GM13976 (cell line): ENCODE data around the gene FSD1.

ENCODE experiments used
- DNase-seq: peaks from one replicate; pipeline ENCODE4 v3.0.0; 2012; ENCODE audit warnings: low spot score
- in situ Hi-C: fragments of 300-500 bp; cut with MboI; formaldehyde crosslinking; loops from one replicate; pipeline ENCODE4 v1.12.0; 2022; ENCODE audit warnings: low sequenced_read_pairs, mixed read lengths, inconsistent platforms; ENCODE audit not compliant: unreplicated experiment
- TF ChIP-seq, protein P1 (sequence below): IDR thresholded peaks from 2 replicates; pipeline ENCODE4 v1.5.1; 2012; ENCODE audit warnings: borderline replicate concordance, mild to moderate bottlenecking; ENCODE audit not compliant: insufficient read depth; ENCODE audit errors: extremely low read depth, missing control alignments, control extremely low read depth

FSD1 gene

DNA sequence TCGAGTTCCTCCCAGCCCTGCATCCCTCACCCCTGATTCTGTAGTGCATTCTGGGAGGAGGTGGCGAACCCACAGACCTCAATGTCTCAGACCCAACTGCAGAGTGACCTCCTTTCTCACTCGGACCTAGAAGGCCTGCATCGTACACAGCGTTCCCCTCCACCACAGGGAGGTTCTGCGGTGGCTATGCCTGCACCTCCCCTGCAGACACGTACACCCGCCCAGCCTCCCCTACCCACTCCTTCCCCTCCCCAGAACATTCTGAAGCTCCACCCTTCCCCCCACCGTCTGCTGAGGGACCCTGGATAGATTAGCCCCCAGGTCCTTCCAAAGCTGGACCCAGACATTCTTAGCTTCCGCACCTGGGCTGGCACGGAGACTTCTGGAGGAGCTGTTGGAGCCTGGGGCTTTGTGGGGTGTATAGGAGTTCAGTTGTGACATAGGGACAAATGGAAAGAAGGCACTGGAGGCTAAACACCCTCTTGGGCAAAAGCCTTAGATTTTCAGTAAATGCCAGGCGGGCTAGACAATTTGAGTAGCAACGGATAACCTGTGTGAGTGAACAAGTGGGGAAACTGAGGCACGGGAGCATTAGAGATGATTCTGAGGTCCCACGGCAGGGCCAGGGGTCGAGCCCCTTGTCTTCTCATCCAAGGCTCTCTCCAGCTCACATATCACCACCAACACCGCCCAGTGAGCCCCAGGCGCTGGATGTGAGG, 420 bp upstream of the FSD1 start:
- TF ChIP-seq, protein P1, sequence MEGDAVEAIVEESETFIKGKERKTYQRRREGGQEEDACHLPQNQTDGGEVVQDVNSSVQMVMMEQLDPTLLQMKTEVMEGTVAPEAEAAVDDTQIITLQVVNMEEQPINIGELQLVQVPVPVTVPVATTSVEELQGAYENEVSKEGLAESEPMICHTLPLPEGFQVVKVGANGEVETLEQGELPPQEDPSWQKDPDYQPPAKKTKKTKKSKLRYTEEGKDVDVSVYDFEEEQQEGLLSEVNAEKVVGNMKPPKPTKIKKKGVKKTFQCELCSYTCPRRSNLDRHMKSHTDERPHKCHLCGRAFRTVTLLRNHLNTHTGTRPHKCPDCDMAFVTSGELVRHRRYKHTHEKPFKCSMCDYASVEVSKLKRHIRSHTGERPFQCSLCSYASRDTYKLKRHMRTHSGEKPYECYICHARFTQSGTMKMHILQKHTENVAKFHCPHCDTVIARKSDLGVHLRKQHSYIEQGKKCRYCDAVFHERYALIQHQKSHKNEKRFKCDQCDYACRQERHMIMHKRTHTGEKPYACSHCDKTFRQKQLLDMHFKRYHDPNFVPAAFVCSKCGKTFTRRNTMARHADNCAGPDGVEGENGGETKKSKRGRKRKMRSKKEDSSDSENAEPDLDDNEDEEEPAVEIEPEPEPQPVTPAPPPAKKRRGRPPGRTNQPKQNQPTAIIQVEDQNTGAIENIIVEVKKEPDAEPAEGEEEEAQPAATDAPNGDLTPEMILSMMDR, result no peak
- no peak for DNase-seq
- in situ Hi-C loops, result no loop called here

DNA sequence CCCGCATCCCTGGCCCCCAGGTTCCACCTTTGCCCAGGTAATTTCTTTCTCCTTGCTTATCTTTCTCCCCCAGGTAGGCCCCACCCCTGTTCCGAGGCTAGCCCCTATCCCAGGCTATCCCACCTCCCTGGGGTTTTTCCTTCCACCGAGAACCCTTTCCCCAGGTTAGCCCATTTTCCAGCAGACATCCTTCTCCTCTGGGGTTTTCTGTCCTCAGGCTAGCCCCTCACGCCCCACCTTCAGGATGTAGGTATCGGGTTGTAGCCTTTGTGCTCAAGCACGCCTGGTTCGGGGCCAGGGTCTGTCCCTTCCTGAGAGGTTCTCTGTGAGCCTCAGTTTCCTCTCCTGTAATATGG, 837 bp downstream of the FSD1 start:
- TF ChIP-seq, protein P1, result no peak
- no peak for DNase-seq
- in situ Hi-C loops, result no loop called here

DNA sequence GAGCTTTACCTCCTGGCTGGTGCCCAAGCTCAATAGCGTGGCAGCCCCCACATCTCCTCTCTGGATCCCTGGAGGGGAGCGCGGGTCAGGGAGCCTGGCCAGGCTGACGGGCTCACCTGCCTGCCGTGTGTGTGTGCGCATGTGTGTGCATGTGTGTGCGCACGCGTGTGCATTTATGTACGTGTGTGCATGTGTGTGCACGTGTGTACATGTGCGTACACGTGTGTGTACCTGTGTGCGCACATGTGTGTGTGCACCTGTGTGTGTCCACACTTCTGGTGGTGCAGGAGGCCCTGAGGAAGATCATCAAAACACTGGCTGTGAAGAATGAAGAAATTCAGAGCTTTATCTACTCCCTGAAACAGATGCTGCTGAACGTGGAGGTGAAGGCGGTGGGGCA, 1.3 kb downstream of the FSD1 start:
- no peak for DNase-seq
- TF ChIP-seq, protein P1, result no peak
- in situ Hi-C loops, result no loop called here

DNA sequence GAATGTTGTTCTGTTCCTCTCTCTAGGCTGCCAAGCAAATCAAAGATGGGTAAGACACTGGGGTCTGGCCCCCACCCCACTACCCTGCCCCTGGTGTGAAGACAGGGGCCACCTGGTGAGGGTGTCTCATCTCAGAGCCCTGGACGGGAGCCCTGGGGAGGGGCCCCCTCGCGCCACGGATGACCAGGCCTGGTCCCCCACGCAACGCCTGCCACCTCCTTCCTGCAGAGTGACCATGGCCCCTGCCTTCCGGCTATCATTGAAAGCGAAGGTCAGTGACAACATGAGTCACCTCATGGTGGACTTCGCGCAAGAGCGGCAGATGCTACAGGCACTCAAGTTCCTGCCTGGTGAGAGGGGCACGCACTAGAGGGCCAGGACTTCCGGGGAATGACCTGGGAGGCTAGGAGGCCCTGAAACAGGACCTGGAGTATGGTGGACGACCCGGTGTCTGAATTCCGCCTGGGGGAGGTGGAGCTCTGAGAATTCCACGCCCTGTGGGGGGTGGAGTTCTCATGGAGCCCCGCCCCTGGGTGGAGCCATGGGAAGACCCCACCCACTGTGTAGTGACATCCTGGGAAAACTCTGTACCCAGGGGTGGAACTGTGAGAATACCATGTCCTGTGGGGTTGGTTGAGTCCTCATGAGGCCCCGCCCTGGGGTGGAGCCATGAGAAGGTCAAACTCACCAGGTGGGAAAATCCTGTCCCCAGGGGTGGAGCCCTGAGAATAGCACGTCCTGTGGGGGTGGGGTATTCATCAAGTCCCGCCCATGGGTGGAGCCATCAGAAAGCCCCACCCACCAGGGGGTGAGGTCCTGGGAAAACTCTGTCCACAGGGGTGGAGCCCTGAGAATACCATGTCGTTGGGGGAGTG, 6.1 kb downstream of the FSD1 start:
- in situ Hi-C loops, result no loop called here
- DNase-seq, result no peak
- TF ChIP-seq, protein P1, result no peak

DNA sequence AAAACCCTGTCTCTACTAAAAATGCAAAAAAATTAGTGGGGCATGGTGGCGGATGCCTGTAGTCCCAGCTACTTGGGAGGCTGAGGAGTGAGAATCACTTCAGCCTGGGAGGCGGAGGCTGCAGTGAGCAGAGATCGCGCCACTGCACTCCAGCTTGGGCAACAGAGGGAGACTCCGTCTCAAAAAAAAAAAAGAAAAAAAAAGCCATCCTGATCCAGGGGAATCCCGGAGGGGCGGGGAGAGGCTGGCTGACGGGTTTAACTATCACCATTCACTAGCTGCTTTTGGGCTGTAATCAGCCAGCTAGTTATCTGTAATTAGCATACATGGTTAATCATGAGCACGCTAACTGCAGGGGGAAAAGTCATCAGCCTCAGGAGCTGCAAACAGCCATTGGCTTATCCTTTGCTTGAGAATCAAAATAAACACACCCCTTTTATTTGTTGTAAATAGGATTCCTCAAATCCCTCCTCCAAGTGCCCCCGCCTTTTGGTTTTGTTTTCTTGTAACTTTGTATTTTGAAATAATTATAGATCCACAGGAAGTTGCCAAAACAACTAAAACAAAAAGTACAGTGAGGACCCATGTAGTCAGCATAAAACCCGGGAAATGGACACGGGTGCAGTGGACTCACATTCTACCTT, 9.6 kb downstream of the FSD1 start:
- TF ChIP-seq, protein P1, result no peak
- DNase-seq, result no peak
- in situ Hi-C loops, result no loop called here

DNA sequence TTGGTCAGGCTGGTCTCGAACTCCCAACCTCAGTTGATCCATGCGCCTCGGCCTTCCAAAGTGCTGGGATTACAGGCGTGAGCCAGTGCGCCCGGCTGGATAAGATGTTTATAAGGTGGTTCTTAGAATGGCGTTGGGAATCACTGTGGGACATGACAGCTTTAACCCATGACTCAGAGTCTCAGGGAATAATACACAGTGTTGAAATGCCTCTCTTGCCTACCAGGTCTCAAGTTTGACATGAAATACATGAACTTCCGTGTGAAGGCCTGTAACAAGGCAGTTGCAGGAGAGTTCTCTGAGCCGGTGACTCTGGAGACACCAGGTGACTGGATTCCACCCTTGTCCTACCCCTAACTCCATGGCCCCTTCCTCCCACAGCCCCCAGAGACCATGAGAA, 12.6 kb downstream of the FSD1 start:
- TF ChIP-seq, protein P1, result no peak
- in situ Hi-C loops, result no loop called here
- DNase-seq, result no peak
